ENCODE data around the gene NPEPL1.

- TF ChIP-seq CTCF (IDR thresholded peaks at IDR 0.05) (no peak), POLR2A (IDR thresholded peaks at IDR 0.05) (no peak), POLR2AphosphoS5 (IDR thresholded peaks at IDR 0.05; ENCODE audit: insufficient read depth in 1 of 2, low read depth in 1 of 2) (no peak)
Measured at GRCh38 chr20:58673119-58673518, 19.5 kb upstream of the NPEPL1 start.
